H1 (cell line): ENCODE data around the gene DENND1A. TPM values are rescaled to one million over a fixed set of nuclear protein-coding genes. Genes with fewer than 3 reads are reported as not detected.

Source experiments
- CBX5 ChIP-seq: fragments of 300-800, 300-1000 bp; sonication (generic); IDR thresholded peaks from 2 replicates; pipeline ENCODE4 v1.7.1; 2016; ENCODE audit warnings: antibody characterized with exemption, low read length, low read depth
- POU5F1 ChIP-seq: IDR thresholded peaks from 2 replicates; pipeline ENCODE4 v1.6.1; 2011; ENCODE audit warnings: low read depth, mild to moderate bottlenecking, low read length, moderate library complexity
- TAF1 ChIP-seq: IDR thresholded peaks from 2 replicates; pipeline ENCODE4 v1.6.1; 2011; ENCODE audit warnings: mild to moderate bottlenecking, low read depth, low read length
- polyA plus RNA-seq, 7 experiments: library from polyadenylated mRNA; depleted of rRNA in 3 of 7; stranded (reverse) in 5 of 7; unstranded in 2 of 7; fragments of >200 nt in 5 of 7; fragments of 200-250 nt in 2 of 7; gene quantifications; 1 replicate in 5 of 7; 2 replicates in 1 of 7; 4 replicates in 1 of 7; pipeline versions ENCODE4 v1.2.1 to v1.2.3, GENCODE V29; 2011 to 2013; ENCODE audit warnings: missing spikeins in 2 of 7, mixed read lengths in 2 of 7
- total RNA-seq: library from RNA; stranded (reverse); fragmentation: NEBNext Ultra II Directional; extraction: Animal tissue kit (Norgen Biotek cat#: 25700); gene quantifications from 2 replicates; pipeline ENCODE4 v1.2.1, GENCODE V29; 2021

DENND1A gene
- total and polyA plus RNA-seq, 2 of the 8 experiments (the other 6 are each of a cell fraction or from before 2014, with no cell fraction given): 24.1 to 26.4 TPM

GRCh38 chr9:123508048-123508447 lies 421.9 kb downstream of the DENND1A start (continued):
- TF ChIP-seq POU5F1 (no peak), TAF1 (no peak), CBX5 (no peak)
- TF ChIP-seq, all 59 proteins: peak for 0
